Measurements from ENCODE around the gene PDCD6IP. TPM values are rescaled to one million over a fixed set of nuclear protein-coding genes. Genes with fewer than 3 reads are reported as not detected.

Gene PDCD6IP
- total RNA-seq, 2 donors from 2014 or later = 40.5 to 104 TPM

DNA sequence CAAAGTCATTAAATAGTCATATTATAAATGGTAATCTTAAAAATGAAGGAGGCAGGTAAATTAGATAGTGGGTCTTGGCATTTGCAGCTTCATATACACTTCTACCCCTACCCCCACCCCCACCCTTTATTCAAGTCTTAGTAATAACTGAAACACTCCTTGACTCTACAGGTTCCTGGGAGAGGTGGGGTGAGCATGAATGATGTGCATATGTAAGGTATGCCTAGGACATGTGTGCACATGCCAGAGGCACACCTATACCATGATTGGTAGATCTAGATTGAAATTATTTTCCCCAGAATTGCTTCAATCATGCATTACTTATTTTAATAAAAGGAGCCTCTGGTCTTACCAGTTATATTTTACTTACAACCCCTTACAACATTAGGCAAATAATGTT, 40.1 kb upstream of the PDCD6IP start:
- ATAC-seq = no peak
- no peaks in the 10 kb centered on the region for H3K36me3 ChIP-seq (replicated peaks in 1 of 2; ENCODE audit: insufficient read depth in 1 of 2, low read depth in 2 of 2)
- no peaks in the 10 kb centered on the region for H3K4me1 ChIP-seq
- TF ChIP-seq, protein P1, sequence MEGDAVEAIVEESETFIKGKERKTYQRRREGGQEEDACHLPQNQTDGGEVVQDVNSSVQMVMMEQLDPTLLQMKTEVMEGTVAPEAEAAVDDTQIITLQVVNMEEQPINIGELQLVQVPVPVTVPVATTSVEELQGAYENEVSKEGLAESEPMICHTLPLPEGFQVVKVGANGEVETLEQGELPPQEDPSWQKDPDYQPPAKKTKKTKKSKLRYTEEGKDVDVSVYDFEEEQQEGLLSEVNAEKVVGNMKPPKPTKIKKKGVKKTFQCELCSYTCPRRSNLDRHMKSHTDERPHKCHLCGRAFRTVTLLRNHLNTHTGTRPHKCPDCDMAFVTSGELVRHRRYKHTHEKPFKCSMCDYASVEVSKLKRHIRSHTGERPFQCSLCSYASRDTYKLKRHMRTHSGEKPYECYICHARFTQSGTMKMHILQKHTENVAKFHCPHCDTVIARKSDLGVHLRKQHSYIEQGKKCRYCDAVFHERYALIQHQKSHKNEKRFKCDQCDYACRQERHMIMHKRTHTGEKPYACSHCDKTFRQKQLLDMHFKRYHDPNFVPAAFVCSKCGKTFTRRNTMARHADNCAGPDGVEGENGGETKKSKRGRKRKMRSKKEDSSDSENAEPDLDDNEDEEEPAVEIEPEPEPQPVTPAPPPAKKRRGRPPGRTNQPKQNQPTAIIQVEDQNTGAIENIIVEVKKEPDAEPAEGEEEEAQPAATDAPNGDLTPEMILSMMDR (IDR thresholded peaks at IDR 0.05) = no peak
- TF ChIP-seq POLR2A (IDR thresholded peaks at IDR 0.05) = no peak
- H3K4me3 ChIP-seq = no peak overlapping the region
- intact Hi-C loops (cut with DNase I) = no loop called here
- peaks cover 0 to 7% (median 0%) of the 10 kb centered on the region in 3 donors for H3K9me3 ChIP-seq
- no peaks in the 10 kb centered on the region for H3K27me3 ChIP-seq
- no peak for DNase-seq
- H3K27ac ChIP-seq = no peak overlapping the region

DNA sequence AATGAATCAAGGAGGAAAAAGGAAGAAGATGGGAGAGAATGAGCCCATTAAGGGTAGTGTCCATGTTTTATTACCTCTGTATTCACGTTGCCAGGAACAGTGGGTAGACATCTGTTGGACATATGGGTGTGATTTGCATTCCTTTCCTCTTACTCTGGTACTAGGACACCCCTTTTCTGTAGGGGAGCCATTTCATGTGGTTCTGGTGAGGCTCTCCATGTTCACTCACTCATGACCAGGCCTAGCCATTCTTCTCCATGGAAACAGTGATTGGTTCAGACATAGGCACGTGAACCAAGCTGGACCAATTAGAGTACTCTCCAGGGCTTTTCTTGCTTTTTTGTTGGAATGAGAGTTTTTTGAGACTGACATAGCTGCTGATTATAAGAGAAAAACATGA, 39.6 kb upstream of the PDCD6IP start:
- Histone ChIP-seq H3K27ac (no peak overlapping the region), H3K9me3 (peaks cover 0 to 7% (median 0%) of the 10 kb centered on the region in 3 donors), H3K4me3 (no peak overlapping the region), H3K36me3 (replicated peaks in 1 of 2; ENCODE audit: insufficient read depth in 1 of 2, low read depth in 2 of 2) (no peaks in the 10 kb centered on the region), H3K27me3 (no peaks in the 10 kb centered on the region), H3K4me1 (no peaks in the 10 kb centered on the region)
- WGBS, 2 donors = 77 to 79% methylated on average over 2 of the region's 2 CpGs
- ATAC-seq = no peak
- no peak for TF ChIP-seq POLR2A (IDR thresholded peaks at IDR 0.05)
- TF ChIP-seq, protein P1 (IDR thresholded peaks at IDR 0.05) = no peak
- DNase-seq = no peak
- intact Hi-C loops (cut with DNase I) = no loop called here

DNA sequence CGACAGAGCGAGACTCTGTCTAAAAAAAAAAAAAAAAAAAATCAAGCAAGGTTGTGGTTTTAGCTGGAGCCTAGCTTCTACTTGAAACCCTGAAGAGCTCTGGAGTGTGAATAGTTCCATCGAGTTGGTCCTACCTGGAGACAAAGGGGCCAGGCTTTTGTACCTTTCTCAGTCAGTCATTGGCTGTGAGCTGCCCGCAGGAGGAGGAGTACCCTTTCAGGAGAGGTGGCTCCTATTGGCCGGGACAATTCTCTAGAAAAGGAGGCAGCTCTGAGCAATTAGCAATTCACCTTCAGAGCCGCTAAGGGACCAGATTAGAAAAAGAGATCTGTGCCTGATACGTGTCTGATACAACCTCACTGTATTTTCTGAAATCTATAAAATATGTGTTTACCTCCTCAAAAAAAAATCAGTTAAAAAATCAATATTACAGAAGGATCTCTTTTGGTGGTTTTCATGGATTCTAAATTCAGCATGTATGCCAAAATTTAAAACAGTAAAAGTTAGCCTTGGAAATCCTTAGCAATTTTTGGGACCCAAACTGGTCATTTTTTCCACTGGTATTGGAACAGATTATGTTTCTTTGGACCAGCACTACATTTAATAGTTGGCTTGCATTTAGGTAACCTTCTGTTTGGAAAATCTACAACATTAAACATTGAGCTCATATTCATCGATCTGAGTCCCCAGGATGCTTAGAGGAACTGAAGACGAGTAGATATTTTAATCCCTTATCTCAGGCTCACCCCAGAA, 29.7 kb upstream of the PDCD6IP start:
- DNase-seq (no peak), ATAC-seq (no peak)
- Histone ChIP-seq H3K27me3 (no peaks in the 10 kb centered on the region), H3K9me3 (no peaks in the 10 kb centered on the region), H3K36me3 (replicated peaks in 1 of 2; ENCODE audit: insufficient read depth in 1 of 2, low read depth in 2 of 2) (no peaks in the 10 kb centered on the region), H3K4me3 (no peak overlapping the region), H3K4me1 (no peaks in the 10 kb centered on the region), H3K27ac (no peak overlapping the region)
- TF ChIP-seq, protein P1 (IDR thresholded peaks at IDR 0.05) = no peak
- no peak for TF ChIP-seq POLR2A (IDR thresholded peaks at IDR 0.05)
- WGBS, 2 donors = 72 to 85% methylated on average over 9 of the region's 9 CpGs
- intact Hi-C loops (cut with DNase I) = no loop called here

DNA sequence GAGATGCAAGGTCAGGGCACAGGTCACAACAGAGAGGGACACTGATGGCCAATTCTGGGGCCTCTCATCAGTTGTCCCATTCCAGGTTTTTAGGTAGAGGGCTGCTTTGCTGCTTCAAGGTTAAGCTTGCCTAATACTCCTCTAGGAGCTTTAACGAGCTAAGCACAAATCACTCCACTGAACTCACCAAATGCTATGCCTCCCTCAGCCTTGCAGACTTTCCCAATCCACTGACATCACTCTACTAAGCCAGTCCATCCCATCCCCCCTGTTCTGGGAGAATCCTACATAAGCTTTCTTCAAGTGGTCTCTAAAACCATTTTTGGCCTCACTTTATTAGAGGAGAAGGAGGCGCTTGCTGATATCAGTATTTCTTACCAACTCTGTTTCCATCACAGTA, 24.8 kb upstream of the PDCD6IP start:
- TF ChIP-seq, protein P1 (IDR thresholded peaks at IDR 0.05) = no peak
- TF ChIP-seq POLR2A (IDR thresholded peaks at IDR 0.05) = no peak
- Histone ChIP-seq H3K27ac (no peak overlapping the region), H3K27me3 (no peaks in the 10 kb centered on the region), H3K36me3 (replicated peaks in 1 of 2; ENCODE audit: insufficient read depth in 1 of 2, low read depth in 2 of 2) (no peaks in the 10 kb centered on the region), H3K4me1 (no peaks in the 10 kb centered on the region), H3K4me3 (no peak overlapping the region), H3K9me3 (no peaks in the 10 kb centered on the region)
- 72 to 76% methylated on average over 2 of the region's 2 CpGs for WGBS, 2 donors
- DNase-seq = no peak
- intact Hi-C loops (cut with DNase I) = no loop called here
- no peak for ATAC-seq

DNA sequence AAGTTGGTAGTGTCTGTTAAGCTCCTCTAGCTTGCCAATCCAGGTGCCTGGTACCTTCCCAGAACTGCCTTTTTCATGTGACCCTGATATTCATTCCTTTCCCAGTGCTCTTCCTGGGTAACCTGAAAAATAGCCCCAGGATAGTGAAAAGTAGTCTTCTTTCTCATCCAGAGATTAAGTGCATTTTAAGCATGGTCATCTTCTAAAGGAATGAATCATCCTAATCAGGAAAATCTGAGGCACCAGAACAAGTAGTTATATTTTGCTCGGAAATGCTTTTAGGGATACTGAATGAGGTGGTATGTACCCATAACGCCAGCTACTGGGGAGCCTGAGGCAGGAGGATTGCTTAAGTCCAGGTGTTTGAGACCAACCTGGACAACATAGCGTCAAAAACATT, 23.1 kb upstream of the PDCD6IP start:
- ATAC-seq = no peak
- H3K36me3 ChIP-seq (replicated peaks in 1 of 2; ENCODE audit: insufficient read depth in 1 of 2, low read depth in 2 of 2) = no peaks in the 10 kb centered on the region
- H3K4me3 ChIP-seq = no peak overlapping the region
- TF ChIP-seq, protein P1 (IDR thresholded peaks at IDR 0.05) = no peak
- H3K4me1 ChIP-seq = peaks cover 9% of the 10 kb centered on the region
- no peaks in the 10 kb centered on the region for H3K27me3 ChIP-seq
- no peaks in the 10 kb centered on the region for H3K9me3 ChIP-seq
- intact Hi-C loops (cut with DNase I) = no loop called here
- DNase-seq = no peak
- 83 to 84% methylated on average over 3 of the region's 3 CpGs for WGBS, 2 donors
- H3K27ac ChIP-seq = no peak overlapping the region

All from body of pancreas (tissue), 4 donors.